Fibroblast of the aortic adventitia (primary cell): Measurements from ENCODE around the gene GABRG3. TPM values are rescaled to one million over a fixed set of nuclear protein-coding genes. Genes with fewer than 3 reads are reported as not detected.

Experiments
- DNase-seq: peaks from one replicate; pipeline ENCODE4 v3.0.0-alpha.2; 2010; ENCODE audit warnings: low read depth
- H3K4me3 ChIP-seq: 2 replicates; pipeline ENCODE4 v1.5.1; 2011; ENCODE audit warnings: low read depth, mild to moderate bottlenecking, control low read depth, low read length, moderate library complexity
- CTCF ChIP-seq: IDR thresholded peaks from 2 replicates; pipeline ENCODE4 v1.5.1; 2011; ENCODE audit warnings: mild to moderate bottlenecking, low read length, control low read depth, inconsistent platforms; ENCODE audit not compliant: insufficient read depth
- small RNA-seq: library from RNA; depleted of rRNA; stranded (forward); fragments of <200 nt; gene quantifications from one replicate; pipeline ENCODE3, GENCODE V24; 2012
- total RNA-seq: library from RNA; depleted of rRNA; stranded (reverse); fragments of >200 nt; gene quantifications from 2 replicates; pipeline ENCODE4 v1.2.3, GENCODE V29; 2012; ENCODE audit warnings: low replicate concordance

GABRG3 gene
- total RNA-seq, 1 donor, result not detected

- no peak overlapping the region for H3K4me3 ChIP-seq
- no peak for TF ChIP-seq CTCF
- peak; percentile 3 for DNase-seq
Observed at GRCh38 chr15:27582726-27583410, 611.9 kb downstream of the GABRG3 start.

GRCh38 chr15:27583651-27584050 lies 612.7 kb downstream of the GABRG3 start:
- TF ChIP-seq CTCF, result no peak
- H3K4me3 ChIP-seq, result no peak overlapping the region
- DNase-seq, result no peak

GRCh38 chr15:27585041-27585640 lies 614.2 kb downstream of the GABRG3 start:
- TF ChIP-seq CTCF, result no peak
- H3K4me3 ChIP-seq, result no peak overlapping the region
- no peak for DNase-seq

GRCh38 chr15:27587810-27588209 lies 616.8 kb downstream of the GABRG3 start:
- H3K4me3 ChIP-seq, result no peak overlapping the region
- DNase-seq, result no peak
- no peak for TF ChIP-seq CTCF

- DNase-seq, result no peak
Observed at GRCh38 chr15:27589260-27589659, 618.3 kb downstream of the GABRG3 start.

GRCh38 chr15:27589782-27590181 lies 618.8 kb downstream of the GABRG3 start:
- no peak for DNase-seq
- TF ChIP-seq CTCF, result no peak
- no peak overlapping the region for H3K4me3 ChIP-seq

More at GRCh38 chr15:27589260-27589659, 618.3 kb downstream of the GABRG3 start:
- no peak overlapping the region for H3K4me3 ChIP-seq
- TF ChIP-seq CTCF, result no peak

Small RNA genes lying within 50 kb of the gene (small RNA-seq; reads per million reads assigned to genes)
- gene RNA5SP391 (not detected), gene SERPINE4P (not detected)

Other genes with a start within 250 kb of the GABRG3 start
- gene GABRB3, start 198.1 kb upstream of the GABRG3 start, total RNA-seq, result 0.81 and 2.2 TPM in 2 replicates
- gene GABRA5, start 104.1 kb upstream of the GABRG3 start, total RNA-seq, result not detected in 2 replicates